Lower leg skin (tissue), 3 donors: ENCODE results near the gene SLC25A13.

ENCODE experiments used
- CTCF ChIP-seq, 3 donors: fragments of 450-650 bp; IDR thresholded peaks; one replicate each; pipeline ENCODE4 v1.5.1; 2016; ENCODE audit warnings: antibody characterized with exemption in 3 of 3, mild to moderate bottlenecking in 3 of 3, moderate library complexity in 2 of 3
- POLR2A ChIP-seq, 2 donors: fragments of 450-650 bp; IDR thresholded peaks; one replicate each; pipeline ENCODE4 v1.6.1; 2016 to 2017; ENCODE audit warnings: antibody characterized with exemption in 2 of 2, mild to moderate bottlenecking in 1 of 2, moderate library complexity in 1 of 2

GRCh38 chr7:96104984-96105383, 216.9 kb downstream of the SLC25A13 start:
- TF ChIP-seq CTCF (IDR thresholded peaks at IDR 0.05) (no peak), POLR2A (IDR thresholded peaks at IDR 0.05) (no peak)
